GM12878 (cell line): ENCODE data around the gene LPCAT2.

Experiments used
- FOXM1 ChIP-seq: IDR thresholded peaks from 2 replicates; pipeline ENCODE4 v1.6.1; 2012; ENCODE audit warnings: low read depth, mild to moderate bottlenecking, inconsistent platforms, low read length, moderate library complexity
- MXI1 ChIP-seq: fragments of 150-350 bp; IDR thresholded peaks from 2 replicates; pipeline ENCODE4 v1.6.1; 2011; ENCODE audit warnings: low read depth, mild to moderate bottlenecking, inconsistent platforms, low read length, improper control_type of control experiment
- POLR2A ChIP-seq: IDR thresholded peaks from 2 replicates; pipeline ENCODE4 v1.6.1; 2011; ENCODE audit warnings: low read depth, mild to moderate bottlenecking, low read length
- RAD21 ChIP-seq: IDR thresholded peaks from 2 replicates; pipeline ENCODE4 v1.6.1; 2011; ENCODE audit warnings: mild to moderate bottlenecking, low read depth, low read length, moderate library complexity; ENCODE audit not compliant: insufficient read depth
- ZNF207 ChIP-seq: fragments of 450-650 bp; IDR thresholded peaks from 2 replicates; pipeline ENCODE4 v1.6.1; 2014; ENCODE audit warnings: antibody characterized with exemption, mild to moderate bottlenecking, borderline replicate concordance
- TF ChIP-seq, protein P1 (sequence below): IDR thresholded peaks from 2 replicates; pipeline ENCODE4 v1.6.1; 2012; ENCODE audit warnings: low read depth, low read length, improper control_type of control experiment
- TF ChIP-seq, protein P2 (sequence below), 3 experiments: IDR thresholded peaks in 2 of 3; conservative IDR thresholded peaks in 1 of 3; 2 replicates each; pipeline ENCODE4 v1.5.1; 2011; ENCODE audit warnings: low read depth in 3 of 3, low read length in 3 of 3, mild to moderate bottlenecking in 3 of 3, control low read depth in 2 of 3, moderate library complexity in 2 of 3, inconsistent platforms in 1 of 3, mixed read lengths in 1 of 3; ENCODE audit not compliant: control insufficient read depth in 2 of 3, insufficient read depth in 1 of 3; ENCODE audit errors: extremely low read depth in 1 of 3
- TF ChIP-seq, protein P3 (sequence below): IDR thresholded peaks from 2 replicates; pipeline ENCODE4 v1.6.1; 2011; ENCODE audit warnings: low read depth, low read length, improper control_type of control experiment, borderline replicate concordance
- TF ChIP-seq, protein P4 (sequence below): IDR thresholded peaks from 2 replicates; pipeline ENCODE4 v1.6.1; 2011; ENCODE audit warnings: low read depth, mild to moderate bottlenecking, low read length, moderate library complexity, borderline replicate concordance; ENCODE audit errors: extremely low read depth
- TF ChIP-seq, protein P5 (sequence below): IDR thresholded peaks from 2 replicates; pipeline ENCODE4 v1.6.1; 2012; ENCODE audit warnings: mild to moderate bottlenecking, low read depth, low read length

DNA sequence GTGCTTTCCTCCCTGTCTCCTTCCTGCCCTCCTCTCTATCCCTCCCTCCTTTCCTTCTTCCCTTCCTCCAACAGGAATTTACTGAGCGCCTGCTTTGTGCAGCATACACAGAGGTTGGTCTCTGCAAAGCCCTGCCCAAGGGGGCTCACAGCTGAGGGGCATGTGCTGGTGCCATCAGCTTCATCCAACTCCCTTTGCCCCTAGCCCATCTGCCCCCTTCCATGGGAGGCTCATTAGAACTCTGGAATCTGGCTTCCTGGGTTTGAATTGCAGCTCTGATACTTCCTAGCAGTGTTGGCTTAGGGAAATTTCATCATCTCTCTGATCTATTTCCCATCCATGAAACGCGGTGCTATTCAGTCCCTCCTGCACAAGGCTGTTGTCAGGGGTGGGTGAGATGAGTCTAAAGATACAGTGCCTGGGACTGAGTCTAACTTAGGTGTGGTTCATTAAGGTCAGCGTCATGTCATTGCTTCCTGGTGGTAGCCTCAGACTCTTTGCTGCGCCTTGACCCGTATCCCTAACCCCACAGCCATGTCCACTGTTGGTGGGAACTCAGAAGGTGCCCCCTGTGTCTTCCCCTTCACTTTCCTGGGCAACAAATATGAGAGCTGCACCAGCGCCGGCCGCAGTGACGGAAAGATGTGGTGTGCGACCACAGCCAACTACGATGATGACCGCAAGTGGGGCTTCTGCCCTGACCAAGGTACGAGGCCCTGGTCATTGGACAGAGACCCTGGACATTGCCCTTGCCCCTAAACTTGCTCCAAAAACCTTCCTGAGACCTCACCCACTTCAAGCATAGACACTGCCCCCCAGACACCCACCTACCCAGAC is 19.5 kb upstream of the LPCAT2 start:
- TF ChIP-seq, protein P1, sequence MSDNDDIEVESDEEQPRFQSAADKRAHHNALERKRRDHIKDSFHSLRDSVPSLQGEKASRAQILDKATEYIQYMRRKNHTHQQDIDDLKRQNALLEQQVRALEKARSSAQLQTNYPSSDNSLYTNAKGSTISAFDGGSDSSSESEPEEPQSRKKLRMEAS, result no peak
- no peak for TF ChIP-seq RAD21
- TF ChIP-seq, protein P2, sequence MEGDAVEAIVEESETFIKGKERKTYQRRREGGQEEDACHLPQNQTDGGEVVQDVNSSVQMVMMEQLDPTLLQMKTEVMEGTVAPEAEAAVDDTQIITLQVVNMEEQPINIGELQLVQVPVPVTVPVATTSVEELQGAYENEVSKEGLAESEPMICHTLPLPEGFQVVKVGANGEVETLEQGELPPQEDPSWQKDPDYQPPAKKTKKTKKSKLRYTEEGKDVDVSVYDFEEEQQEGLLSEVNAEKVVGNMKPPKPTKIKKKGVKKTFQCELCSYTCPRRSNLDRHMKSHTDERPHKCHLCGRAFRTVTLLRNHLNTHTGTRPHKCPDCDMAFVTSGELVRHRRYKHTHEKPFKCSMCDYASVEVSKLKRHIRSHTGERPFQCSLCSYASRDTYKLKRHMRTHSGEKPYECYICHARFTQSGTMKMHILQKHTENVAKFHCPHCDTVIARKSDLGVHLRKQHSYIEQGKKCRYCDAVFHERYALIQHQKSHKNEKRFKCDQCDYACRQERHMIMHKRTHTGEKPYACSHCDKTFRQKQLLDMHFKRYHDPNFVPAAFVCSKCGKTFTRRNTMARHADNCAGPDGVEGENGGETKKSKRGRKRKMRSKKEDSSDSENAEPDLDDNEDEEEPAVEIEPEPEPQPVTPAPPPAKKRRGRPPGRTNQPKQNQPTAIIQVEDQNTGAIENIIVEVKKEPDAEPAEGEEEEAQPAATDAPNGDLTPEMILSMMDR (IDR thresholded peaks at IDR 0.05 in 2 of 3, conservative IDR thresholded peaks at IDR 0.05 in 1 of 3; ENCODE audit: control insufficient read depth in 2 of 3, extremely low read depth in 1 of 3, insufficient read depth in 1 of 3, low read depth in 3 of 3, low read length in 3 of 3), result no peak
- TF ChIP-seq, protein P3, sequence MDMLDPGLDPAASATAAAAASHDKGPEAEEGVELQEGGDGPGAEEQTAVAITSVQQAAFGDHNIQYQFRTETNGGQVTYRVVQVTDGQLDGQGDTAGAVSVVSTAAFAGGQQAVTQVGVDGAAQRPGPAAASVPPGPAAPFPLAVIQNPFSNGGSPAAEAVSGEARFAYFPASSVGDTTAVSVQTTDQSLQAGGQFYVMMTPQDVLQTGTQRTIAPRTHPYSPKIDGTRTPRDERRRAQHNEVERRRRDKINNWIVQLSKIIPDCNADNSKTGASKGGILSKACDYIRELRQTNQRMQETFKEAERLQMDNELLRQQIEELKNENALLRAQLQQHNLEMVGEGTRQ, result no peak
- TF ChIP-seq, protein P4, sequence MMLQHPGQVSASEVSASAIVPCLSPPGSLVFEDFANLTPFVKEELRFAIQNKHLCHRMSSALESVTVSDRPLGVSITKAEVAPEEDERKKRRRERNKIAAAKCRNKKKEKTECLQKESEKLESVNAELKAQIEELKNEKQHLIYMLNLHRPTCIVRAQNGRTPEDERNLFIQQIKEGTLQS, result no peak
- TF ChIP-seq FOXM1, result no peak
- no peak for TF ChIP-seq POLR2A
- no peak for TF ChIP-seq ZNF207
- TF ChIP-seq, protein P5, sequence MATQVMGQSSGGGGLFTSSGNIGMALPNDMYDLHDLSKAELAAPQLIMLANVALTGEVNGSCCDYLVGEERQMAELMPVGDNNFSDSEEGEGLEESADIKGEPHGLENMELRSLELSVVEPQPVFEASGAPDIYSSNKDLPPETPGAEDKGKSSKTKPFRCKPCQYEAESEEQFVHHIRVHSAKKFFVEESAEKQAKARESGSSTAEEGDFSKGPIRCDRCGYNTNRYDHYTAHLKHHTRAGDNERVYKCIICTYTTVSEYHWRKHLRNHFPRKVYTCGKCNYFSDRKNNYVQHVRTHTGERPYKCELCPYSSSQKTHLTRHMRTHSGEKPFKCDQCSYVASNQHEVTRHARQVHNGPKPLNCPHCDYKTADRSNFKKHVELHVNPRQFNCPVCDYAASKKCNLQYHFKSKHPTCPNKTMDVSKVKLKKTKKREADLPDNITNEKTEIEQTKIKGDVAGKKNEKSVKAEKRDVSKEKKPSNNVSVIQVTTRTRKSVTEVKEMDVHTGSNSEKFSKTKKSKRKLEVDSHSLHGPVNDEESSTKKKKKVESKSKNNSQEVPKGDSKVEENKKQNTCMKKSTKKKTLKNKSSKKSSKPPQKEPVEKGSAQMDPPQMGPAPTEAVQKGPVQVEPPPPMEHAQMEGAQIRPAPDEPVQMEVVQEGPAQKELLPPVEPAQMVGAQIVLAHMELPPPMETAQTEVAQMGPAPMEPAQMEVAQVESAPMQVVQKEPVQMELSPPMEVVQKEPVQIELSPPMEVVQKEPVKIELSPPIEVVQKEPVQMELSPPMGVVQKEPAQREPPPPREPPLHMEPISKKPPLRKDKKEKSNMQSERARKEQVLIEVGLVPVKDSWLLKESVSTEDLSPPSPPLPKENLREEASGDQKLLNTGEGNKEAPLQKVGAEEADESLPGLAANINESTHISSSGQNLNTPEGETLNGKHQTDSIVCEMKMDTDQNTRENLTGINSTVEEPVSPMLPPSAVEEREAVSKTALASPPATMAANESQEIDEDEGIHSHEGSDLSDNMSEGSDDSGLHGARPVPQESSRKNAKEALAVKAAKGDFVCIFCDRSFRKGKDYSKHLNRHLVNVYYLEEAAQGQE, result no peak
- no peak for TF ChIP-seq MXI1
